GM18867 (cell line): ENCODE results near the gene RBFOX1.

ENCODE experiments used
- ATAC-seq: cut with Tn5 transposase; IDR thresholded peaks from one replicate; pipeline ENCODE4 v1.9.1; 2021; ENCODE audit warnings: mild to moderate bottlenecking, moderate library complexity; ENCODE audit not compliant: unreplicated experiment

The RBFOX1 gene

GRCh38 chr16:7745276-7745675 lies 412.6 kb downstream of the RBFOX1 start:
- ATAC-seq, result no peak

GRCh38 chr16:7746941-7747340 lies 414.3 kb downstream of the RBFOX1 start:
- ATAC-seq, result no peak

- ATAC-seq, result no peak
Measured at GRCh38 chr16:7748522-7748921, 415.9 kb downstream of the RBFOX1 start.

- ATAC-seq, result no peak
Measured at GRCh38 chr16:7755347-7755882, 422.8 kb downstream of the RBFOX1 start.
